HG03342 (cell line): Measurements from ENCODE around the gene FITM1.
A peak's percentile ranks its signal among the peaks of the same experiment; 100 is the strongest.

Experiments
- ATAC-seq: cut with Tn5 transposase; IDR thresholded peaks from one replicate; pipeline ENCODE4 v1.9.1; 2021; ENCODE audit warnings: mild to moderate bottlenecking, moderate library complexity; ENCODE audit not compliant: unreplicated experiment

Gene FITM1

DNA sequence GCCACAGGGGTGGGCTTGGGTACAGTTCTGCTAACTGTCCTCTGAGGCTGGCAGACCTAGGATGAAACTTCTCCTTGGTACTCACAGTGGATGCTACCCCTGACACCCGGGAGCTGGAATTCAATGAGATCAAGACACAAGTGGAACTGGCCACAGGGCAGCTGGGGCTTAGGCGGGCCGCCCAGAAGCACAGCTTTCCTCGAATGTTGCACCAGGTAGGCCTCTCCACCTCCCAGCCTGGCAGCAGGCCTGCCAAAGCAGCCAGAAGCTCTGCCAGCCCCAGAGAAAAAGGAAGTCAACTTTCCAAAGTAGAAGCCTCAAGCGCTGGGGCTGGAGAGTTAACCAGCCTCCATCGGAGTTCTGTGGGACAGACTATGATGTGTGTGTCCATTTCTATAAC, 13.3 kb upstream of the FITM1 start:
- ATAC-seq, result no peak

DNA sequence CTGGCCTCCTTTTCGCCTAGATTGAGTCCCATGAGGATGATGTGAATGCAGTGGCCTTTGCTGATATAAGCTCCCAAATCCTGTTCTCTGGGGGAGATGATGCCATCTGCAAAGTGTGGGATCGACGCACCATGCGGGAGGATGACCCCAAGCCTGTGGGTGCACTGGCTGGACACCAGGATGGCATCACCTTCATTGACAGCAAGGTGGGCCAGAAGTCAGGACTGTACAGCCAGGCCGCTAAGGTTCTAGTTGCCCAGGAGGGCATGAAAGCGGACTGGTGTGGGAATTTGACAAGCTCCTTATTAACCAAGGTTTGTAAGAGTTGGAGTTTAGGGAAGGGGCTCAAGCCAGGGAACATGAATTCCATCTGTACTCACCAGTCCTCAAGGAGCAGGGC, 10.8 kb upstream of the FITM1 start:
- no peak for ATAC-seq

DNA sequence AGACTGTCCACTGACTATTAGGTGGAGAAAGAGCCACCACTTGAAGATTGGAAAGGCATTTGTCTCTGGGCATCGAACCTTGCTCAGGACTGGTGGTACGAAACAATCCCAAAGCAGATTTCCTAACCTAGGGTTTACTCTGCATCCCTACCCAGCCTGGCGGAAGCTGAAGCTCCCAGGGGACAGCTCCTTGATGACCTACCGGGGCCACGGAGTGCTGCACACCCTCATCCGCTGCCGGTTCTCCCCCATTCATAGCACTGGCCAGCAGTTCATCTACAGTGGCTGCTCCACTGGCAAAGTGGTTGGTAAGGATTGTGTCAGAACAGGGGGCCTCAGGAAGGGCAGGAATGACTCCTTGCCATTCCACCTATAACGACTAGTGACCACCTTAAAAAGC, 9.2 kb upstream of the FITM1 start:
- ATAC-seq, result no peak

DNA sequence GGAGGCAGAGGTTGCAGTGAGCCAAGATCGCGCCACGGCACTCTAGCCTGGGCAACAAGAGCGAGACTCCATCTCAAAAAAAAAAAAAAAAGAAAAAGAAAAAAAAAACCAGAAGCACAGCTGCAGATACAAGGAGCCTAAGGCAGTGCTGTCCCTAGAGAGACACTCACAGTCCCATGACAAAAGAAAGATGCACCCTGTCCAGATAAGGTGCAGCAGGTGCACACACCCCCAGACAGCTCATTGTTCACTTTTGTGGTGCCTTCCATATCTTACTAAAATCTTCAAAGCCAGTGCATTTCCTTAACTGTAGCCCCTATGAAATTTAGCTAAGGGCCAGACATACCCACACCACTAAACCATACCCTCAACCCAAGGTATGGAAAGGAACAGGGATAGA, 8.0 kb upstream of the FITM1 start:
- no peak for ATAC-seq

DNA sequence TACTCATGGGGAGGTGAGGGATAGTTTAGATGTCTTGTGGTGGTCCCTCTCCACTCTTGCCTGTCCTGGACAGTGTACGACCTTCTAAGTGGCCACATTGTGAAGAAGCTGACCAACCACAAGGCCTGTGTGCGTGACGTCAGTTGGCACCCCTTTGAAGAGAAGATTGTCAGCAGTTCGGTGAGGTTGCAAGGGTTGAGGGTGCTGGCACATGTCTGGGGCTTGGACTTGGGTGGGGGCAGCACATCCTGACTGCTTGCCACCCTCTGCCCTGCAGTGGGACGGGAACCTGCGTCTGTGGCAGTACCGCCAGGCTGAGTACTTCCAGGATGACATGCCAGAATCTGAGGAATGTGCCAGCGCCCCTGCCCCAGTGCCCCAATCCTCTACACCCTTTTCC, 7.6 kb upstream of the FITM1 start:
- no peak for ATAC-seq

DNA sequence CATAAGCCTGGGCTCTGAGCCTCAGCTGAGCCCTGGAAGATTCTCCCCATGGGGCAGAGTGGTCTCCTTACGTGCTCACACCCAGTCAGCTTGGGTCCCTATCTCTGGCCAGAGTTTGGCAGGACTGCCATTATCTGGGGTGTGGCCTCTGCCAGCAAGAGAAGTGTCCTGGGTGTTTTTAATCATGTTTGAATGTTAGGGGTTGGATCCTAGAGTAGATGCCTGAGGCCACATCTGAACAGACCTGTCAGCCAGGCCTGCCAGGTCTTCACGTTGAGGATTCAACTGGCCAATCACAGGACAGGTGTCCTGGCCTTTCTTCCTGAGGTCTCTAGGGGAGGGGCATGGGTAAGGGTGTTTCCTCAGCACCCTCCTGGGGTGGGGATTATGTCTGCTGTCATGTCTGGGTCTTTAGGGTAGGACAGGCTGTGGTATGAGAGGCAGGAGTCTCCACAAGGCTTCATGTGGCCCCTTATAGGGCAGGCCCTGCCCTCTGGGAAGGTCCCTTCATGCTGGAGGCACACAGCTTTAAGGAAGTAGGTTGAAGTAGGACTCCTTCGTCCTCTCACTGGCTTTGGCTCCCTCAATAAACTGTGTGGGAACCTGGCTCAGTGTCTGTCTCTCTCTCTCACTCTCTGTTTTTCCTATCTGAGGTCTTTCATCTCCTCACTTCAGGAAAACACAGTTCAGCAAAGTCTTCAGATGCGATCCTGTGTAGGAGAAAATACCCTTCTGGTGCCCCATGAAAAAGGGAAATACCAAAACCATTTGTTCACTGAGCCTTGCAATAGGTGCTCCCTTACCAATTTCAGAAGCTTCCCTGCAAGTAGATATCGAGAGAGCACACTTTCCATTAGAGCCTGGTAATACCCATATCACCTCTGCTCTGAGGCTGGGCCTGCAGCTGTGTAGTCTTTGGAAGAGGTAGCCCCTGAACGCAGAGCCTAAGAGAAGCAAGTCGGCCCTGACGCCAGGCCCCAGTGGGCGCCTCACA, 6.7 kb upstream of the FITM1 start:
- no peak for ATAC-seq

DNA sequence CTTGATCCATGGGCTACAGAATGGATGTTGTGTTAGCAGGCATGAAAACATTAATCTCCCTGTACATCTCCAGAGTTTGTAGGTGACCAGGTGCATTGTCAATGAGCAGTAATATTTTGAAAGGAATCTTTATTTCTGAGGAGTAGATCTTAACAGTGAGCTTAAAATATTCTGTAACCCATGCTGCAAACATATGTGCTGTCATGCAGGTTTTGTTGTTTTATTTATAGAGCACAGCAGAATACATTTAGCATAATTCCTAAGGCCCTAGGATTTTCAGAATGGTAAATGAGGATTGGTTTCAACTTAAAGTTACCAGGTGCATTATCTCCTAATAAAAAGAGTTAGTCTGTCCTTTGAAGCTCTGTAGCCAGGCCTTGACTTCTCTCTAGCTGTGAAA, 3.5 kb upstream of the FITM1 start:
- no peak for ATAC-seq

DNA sequence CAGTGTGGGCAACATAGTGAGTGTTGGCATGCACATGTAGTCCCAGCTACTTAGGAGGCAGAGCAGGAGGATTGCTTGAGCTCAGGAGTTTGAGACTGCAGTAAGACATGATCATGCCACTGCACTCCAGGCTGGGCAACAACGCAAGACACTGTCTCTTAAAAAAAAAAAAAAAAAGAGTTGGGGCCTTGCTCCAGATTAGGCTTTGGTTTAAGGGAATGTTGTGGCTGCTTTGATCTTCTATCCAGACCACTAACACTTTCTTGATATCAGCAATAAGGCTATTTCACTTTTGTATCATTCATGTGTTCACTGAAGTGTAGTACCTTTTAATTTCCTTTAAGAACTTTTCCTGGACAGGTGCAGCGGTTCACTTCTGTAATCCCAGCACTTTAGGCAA, 2.8 kb upstream of the FITM1 start:
- no peak for ATAC-seq

DNA sequence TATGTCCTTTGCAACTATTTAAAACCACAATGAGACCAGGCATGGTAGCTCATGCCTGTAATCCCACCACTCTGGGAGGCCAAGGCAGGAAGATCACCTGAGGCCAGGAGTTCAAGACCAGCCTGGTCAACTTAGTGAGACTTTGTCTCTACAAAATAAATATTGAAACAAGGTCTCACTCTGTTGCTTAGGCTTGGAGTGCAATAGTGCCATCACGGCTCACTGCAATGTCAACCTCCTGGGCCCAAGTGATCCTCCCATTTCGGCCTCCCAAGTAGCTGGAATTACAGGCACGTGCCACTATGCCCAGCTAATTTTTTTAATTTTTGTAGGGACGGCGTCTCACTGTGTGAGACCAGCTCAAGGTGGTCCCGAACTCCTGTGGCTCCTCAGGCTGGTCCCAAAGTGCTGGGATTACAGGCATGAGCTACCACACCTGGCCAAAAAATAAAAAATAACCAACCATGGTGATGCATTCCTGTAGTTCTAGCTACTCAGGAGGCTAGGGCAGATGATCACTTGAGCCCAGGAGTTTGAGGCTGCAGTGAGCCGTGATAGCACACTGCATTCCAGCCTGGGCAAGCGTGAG, 955 bp upstream of the FITM1 start:
- ATAC-seq, result no peak

DNA sequence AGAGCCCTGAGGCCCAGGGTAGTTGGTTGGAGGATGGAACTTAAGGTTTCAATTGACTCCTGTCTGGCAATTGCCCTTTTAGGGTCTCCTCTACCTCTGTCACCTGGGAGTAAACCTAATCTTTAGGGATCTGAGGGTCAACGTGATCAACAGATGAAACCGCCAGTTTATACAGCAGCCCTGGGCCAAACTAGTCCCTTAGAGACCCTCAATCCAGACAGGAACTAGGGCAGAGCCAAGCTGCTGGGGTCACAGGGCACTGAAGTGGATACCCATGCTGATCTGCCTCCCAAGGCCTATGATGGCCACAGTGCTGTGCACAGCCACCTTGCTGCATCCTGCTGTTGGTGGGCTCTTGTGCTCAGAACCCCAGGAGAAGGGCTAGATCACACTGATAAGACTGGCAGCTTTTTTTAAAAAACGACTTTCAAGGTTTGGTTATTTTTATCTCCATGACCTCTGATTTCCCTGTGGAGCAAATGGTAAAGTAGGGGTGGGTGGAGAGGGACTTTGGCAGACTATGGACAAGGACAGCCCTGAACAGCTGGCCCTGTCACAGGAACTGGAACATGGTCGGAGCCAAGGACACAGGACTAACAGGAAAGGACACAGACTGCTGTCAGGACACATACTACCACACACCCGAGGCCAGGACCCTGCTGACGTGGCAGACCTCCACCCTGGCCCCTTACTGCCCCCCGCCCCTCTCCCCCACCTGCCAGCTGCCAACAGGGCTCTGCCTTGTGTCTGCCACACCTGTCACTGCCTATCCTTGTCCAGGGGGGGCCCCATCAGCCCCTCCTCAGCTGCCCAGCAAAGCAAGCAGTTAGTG, 474 bp downstream of the FITM1 start:
- no peak for ATAC-seq

DNA sequence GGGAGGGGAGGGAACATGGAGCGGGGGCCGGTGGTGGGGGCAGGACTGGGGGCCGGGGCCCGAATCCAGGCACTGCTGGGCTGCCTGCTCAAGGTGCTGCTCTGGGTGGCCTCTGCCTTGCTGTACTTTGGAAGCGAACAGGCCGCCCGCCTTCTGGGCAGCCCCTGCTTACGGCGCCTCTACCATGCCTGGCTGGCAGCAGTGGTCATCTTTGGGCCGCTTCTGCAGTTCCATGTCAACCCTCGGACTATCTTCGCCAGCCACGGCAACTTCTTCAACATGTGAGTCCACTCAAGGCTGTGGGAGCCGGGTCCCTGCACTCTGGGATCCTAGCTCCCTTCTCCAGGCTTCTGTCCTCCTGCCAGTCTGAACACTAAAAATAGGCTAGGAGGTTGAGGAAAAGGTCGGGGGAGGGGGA, 1.1 kb downstream of the FITM1 start:
- no peak for ATAC-seq

DNA sequence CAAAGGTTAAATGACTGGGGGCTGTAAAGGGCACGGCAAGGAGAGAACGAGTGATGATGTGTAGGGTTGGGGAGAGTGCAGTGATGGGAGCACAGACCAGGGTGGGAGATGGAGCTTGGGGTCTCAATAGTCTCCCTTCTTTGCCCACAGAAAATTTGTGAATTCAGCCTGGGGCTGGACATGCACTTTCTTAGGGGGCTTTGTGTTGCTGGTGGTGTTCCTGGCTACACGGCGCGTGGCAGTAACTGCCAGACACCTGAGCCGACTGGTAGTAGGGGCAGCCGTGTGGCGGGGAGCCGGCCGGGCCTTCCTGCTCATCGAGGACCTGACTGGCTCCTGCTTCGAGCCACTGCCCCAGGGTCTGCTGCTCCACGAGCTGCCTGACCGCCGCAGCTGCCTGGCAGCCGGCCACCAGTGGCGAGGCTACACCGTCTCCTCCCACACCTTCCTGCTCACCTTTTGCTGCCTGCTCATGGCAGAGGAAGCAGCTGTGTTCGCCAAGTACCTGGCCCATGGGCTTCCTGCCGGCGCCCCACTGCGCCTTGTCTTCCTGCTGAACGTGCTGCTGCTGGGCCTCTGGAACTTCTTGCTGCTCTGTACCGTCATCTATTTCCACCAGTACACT, 1.7 kb downstream of the FITM1 start:
- ATAC-seq, result no peak

DNA sequence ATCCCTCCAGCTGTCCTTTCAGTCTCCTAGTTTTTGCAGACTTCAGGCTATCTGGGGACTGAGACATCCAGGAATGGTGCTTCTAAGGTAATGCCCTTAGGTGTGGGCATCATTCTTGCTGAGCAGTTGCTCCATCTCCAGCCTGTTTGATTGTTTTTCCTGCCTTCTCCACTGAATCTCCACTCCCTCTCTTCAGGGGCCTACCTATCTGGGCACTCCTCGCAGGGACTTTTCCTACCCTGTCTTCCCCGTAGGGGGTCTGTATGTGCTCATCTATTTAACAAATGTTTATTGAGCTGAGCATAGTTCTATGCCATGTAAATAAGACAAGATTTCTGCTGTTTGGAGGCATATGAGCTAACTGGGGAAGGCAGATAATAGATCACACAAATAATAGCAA, 2.5 kb downstream of the FITM1 start:
- no peak for ATAC-seq

DNA sequence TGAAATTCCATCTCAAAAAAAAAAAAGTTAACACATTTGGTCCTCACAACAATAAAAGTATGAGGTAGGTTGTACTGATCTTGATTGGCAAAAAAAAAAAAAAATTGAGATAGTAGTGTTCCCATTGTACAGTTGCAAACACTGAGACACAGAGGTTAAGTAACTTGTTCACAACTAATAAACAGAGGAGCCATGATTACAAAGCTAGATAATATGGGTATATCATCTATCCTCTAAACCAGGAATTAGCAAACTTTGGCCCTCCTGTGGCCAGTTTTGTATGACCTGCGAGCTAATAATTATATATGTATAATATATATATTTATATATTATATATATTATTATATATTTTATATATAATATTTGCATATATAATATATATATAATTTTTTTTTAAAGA, 3.3 kb downstream of the FITM1 start:
- ATAC-seq, result no peak

DNA sequence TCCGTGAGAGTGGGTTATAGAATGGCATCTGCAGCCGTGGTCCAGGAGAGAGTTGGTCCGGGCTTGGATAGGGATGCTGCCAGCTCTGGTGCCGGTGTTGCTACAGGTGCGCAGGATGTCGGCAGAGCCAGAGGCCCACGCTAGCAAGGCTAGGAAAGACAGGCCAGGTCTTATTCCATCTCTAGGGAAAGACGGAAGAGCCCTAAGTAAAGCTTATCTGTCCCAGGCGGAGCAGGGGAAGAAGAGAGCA, 5.0 kb downstream of the FITM1 start:
- peak; percentile 8 for ATAC-seq

DNA sequence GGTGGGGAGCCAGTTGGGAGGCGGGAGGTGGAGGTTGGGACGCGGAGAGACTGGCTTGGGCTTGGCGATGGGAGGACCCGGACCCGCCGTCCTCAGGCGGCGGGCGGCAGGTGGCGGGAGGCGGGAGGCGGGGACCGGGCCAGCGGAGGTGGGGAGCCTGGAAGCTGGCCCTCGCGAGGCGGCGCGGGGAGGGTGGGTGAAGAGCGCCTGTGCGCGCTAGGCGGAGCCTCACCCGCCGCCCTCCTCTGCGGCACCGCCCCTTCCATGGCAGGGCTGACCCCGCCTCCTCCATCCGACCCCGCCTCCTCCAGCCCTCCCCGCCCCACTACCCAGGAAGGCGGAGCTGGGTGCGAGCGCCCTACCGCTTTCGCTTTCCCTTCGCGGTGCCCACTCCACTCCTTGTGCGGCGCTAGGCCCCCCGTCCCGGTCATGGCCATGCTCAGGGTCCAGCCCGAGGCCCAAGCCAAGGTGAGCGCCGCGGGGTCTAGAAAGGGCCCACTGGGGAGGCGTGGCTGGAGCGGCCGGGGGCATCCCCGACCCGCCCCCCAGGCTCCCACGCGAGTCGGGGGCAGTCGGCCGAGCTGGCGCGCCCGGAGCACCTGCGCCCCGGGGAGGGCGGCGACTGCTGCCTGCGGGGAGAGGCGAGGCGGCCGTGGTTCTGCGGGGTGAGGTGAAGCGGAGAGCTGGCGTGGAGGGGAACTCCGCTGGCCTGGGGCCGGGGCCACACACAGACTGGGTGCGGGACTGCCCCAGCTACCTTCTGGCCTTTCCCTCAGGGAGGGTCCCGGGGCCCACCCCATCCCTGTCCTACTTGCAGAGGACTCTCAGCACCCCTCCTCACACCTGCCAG, 5.6 kb downstream of the FITM1 start, which contains the start of gene PSME1:
PSME1 (plus strand) TSS at position 361 of the 850 bp plus-strand sequence; CDS start at position 430, 69 bp downstream.
- peak; percentile 83 for ATAC-seq

DNA sequence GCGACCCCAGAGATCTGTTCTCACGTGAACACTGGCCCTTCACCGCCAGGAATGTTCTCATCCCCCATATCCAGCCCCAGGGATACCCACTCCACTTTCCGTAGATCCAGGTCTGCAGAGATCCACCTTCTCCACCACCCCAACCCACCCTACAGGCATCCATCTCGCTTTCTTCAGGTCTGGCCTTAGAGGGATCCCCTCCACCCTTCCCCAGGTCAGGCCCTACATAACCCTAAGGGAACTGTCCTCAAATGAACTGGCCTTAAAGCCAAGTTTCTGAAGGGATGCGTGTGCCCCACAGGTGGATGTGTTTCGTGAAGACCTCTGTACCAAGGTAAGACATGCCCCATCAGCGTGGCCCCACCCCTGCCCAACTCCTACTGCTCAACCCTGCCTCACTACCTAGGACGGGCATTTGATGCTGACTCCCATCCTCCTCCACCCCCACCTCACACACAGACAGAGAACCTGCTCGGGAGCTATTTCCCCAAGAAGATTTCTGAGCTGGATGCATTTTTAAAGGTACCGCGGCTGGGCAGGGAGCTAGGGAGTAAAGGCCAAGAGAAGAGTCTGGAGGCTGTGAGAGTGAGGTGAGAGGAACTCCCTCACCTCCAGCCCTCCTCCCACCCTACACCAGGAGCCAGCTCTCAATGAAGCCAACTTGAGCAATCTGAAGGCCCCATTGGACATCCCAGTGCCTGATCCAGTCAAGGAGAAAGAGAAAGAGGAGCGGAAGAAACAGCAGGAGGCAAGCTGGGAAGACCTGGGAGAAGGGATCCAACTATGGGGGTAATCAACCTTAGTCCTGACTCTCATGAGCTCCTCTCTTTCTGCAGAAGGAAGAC, 6.4 kb downstream of the FITM1 start:
- no peak for ATAC-seq

DNA sequence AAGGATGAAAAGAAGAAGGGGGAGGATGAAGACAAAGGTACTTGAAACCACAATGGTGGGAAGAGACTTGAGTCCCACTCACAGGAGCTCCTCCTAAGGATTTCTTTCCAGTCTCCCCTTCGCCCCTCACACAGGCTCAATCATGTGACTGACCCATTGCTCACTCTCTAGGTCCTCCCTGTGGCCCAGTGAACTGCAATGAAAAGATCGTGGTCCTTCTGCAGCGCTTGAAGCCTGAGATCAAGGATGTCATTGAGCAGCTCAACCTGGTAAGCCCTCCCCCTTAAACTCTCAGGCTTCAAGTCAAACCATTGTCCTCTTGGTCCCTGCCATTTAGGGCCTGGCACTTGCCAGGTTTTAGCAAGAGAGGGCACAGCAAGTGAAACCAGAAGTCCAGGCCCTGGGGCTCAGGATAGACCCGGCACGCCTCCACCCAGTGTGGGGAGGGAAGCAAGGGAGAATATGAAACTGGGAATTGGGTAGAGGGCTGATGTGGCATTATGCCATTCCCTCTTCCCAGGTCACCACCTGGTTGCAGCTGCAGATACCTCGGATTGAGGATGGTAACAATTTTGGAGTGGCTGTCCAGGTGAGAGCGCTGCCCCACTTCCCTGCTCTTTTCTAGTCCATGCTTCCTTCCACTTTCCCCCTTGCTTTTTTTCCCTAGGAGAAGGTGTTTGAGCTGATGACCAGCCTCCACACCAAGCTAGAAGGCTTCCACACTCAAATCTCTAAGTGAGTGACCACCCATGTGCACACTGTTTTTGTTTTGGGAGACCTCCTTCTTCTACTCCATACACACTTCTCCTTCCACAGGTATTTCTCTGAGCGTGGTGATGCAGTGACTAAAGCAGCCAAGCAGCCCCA, 7.3 kb downstream of the FITM1 start:
- ATAC-seq, result no peak
